ENCODE results near the gene AGPAT1.
"Not testable (repeated sequence)": the region's sequence is repeated elsewhere in the genome, so short reads cannot be mapped to it uniquely, and the experiment has no call there.

AGPAT1 gene

DNA sequence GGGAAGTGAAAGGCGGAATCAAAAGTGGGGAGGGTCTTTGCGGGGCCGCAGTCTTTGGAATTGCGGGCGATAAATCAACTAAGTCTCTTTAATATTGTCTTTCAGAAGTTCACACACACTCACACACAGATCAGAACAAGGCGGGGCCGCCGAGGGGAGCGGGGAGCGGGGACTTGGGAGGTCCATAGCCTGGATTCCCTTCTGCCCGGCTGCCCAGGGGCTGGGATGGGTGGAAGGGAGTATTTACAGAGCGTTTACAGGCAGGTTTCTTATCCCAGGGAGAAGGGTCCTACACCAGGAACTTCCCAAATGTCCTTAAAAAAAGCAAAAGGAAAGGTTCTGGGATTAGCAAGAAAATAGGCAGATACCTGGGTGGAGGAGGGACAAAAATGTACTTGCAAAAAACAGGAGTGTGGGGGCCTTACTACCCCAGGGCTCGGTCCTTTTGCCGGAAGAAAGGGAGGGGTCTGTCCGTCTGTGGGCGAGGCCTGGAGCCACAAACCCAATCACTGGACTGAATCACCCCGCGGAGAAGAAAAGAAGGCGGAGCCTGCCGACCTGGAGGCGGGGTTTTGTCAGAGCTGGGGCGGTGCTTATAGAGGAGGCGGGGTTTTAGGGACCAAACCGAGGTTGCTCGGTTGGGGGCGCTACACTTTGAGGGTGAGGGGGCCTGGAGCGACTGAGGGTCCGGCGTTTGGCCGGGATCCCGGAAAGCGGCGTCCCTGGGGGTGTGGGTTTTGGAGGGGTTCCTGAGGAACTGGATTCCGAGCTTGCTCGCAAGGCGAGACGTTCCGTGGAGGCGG lies 27.4 kb downstream of the AGPAT1 start:
- DNase-seq (ENCODE audit: low read depth): no peak

DNA sequence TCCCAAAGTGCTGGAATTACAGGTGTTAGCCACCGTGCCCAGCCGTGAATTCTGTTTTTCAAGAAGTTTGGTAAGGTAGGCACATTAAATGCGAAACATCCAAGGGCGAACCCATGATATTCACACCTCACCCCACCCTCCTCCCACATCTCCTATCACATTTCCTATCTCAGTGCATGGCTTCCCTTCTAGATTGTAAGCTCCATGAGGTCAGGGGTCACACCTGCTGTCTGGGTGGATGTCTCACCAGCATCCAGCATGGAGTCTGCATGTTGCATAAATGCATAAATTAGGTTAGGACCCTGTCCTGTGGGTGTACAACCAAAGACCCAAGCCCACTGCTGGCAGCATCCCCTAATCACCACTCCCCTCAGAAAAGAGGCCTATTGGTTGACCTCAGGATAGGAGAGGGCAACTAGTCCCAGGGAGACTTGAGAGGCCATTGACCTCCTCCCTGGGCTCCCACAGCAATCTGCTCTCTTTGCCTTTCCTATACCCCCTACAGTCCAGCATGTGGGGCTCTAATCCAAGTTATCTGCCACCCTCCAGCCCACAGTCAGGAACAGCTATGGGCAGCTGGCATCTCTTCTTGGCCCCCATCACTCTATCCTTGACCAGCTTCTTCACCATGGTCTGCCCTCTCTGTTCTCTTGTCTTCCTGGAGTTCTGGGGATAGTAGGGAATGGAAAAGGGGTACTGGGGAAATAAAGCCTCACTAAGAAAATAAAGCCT lies 28.3 kb downstream of the AGPAT1 start:
- DNase-seq (ENCODE audit: low read depth): no peak

DNA sequence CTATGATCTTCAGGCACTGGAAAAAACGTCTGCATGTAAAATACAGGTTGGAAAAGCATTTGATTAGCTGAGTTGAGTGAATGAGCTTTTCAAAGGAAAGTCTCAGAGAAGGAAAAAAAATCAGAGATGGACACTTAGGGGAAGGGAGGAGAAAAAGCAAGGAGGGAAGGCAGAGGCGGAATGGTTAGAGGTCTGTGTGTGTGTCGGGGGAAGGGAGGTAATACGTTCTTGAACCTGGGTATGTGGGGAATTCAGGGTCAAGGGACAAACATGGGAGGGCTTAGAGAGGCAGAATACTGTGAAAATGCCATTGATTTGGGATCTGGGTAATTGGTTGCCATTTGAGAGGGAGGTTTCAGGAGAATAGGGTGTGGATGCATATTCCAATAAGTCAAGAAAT lies 29.2 kb downstream of the AGPAT1 start:
- DNase-seq (ENCODE audit: low read depth): no peak

DNA sequence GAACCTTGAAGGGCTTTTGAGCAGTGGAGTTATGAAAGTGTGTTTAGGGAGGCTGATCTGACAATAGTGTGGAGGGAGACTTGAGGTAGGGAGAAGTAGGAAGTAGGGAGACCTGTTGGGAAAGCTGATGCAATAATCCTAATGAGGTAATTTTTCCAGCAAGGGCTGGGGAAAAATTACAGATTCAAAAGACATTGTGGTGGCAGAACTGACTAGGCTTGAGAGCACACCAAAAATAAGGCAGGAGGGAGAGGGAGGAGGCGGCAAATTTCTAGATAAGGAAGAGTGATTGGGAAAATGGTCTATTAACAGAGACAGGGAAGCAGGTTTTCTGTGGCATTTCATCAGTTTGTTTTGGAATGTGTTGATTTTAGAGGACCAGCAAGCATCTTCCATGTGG lies 29.6 kb downstream of the AGPAT1 start:
- no peak for DNase-seq (ENCODE audit: low read depth)

- DNase-seq (ENCODE audit: low read depth): not testable (repeated sequence)
Measured at GRCh38 chr6:32144238-32144637, 31.6 kb downstream of the AGPAT1 start.

GRCh38 chr6:32140420-32141046 lies 35.4 kb downstream of the AGPAT1 start:
- no peak for DNase-seq (ENCODE audit: low read depth)

DNA sequence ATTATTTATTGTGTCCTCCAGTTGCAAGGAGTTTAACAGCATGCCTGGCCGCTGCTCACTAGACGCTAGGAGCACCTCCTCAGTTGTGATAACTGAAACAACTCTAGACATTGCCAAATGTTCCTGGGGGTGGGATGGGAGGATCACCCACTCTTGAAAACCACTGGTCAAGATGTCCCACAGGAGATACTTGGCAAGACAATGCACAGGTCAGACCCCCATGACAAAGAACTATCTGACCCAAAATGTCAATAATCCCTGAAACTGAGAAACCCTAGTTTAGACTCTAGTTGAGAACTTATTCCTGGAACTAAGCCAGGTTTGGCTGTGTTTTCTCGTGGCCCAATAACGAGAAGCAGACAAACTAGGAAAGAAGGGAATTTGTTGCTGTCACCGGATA lies 36.3 kb downstream of the AGPAT1 start:
- DNase-seq (ENCODE audit: low read depth): no peak

- no peak for DNase-seq (ENCODE audit: low read depth)
Measured at GRCh38 chr6:32137454-32137853, 38.4 kb downstream of the AGPAT1 start.

GRCh38 chr6:32133786-32134185 lies 42.1 kb downstream of the AGPAT1 start:
- no peak for DNase-seq (ENCODE audit: low read depth)

GRCh38 chr6:32132110-32132509 lies 43.8 kb downstream of the AGPAT1 start:
- DNase-seq (ENCODE audit: low read depth): no peak

- no peak for DNase-seq (ENCODE audit: low read depth)
Measured at GRCh38 chr6:32131439-32131948, 44.4 kb downstream of the AGPAT1 start.

- DNase-seq (ENCODE audit: low read depth): no peak
Measured at GRCh38 chr6:32129297-32130088, 46.4 kb downstream of the AGPAT1 start.

DNA sequence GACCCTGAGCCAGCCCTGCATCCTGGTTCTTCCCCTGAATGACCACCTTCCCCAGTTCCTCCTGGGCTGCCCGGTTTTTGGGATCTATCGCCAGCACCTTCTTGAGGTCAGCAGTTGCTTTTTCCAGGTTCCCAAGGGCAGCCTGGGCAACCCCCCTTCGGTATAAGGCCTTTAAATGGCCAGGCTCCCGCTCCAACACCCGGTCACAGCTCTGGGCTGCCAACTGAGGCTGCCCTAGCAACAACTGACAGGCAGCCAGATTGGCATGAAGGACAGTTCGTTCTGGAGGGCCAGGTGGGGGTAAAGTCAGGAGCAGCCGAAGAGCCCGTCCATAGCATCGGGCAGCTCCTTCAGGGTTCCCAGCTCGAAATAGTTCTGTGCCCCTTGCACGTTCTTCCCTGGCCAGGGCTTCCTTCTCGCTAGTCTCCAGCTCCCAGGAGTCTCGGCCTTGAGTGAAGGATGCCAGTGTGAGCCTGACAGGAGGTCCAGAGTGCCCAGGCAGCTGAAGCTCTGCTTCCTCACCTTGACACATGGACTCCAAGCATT lies 47.1 kb downstream of the AGPAT1 start:
- no peak for DNase-seq (ENCODE audit: low read depth)

DNA sequence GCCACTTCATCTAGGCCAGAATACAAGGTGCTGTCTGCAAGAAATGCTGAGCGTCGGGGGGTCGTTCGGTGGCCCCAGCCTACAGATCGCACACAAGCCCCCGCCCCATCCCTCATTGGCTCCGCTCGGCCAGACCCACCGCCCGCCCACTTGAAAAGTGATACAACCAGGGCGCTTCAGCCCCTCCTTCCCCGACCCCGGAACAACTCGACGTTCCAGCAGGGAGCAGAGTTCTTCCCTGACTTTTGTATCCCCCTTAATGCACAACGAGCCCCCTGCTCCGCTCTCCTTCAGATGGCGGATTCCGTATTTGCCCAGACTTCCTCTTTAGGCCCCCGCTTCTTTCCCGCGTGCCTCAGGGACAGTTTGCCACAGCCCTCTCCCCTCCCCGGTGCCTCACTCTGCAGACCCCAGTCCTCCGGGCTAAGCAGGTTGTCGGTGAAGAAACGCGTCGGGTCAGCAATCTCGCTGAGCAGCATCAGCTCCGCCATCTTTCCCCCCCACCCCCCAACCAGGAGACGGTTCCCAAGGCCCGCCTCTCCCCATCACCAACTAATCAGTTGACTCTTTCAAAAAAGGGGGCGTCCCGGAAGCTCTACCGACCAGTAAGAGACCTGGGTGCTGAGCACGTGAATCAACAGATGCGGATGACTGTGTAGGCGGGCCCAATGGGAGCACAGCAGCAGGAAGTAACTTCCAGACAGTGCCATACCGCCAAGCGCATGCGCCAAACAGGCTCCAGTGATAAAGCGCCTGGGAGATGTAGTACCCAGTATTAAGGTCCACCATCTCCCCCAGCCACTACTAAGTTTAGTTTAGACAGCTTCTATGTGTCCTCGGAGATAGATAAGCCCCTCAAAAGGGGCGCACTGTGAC lies 47.9 kb downstream of the AGPAT1 start, which contains the start of gene ATF6B:
ATF6B (minus strand) TSS at position 530 of the 876 bp plus-strand sequence; CDS start at position 491, 39 bp downstream.
- peak; percentile 99 for DNase-seq (ENCODE audit: low read depth)

GRCh38 chr6:32127409-32127716 lies 48.5 kb downstream of the AGPAT1 start:
- DNase-seq (ENCODE audit: low read depth): no peak

- no peak for DNase-seq (ENCODE audit: low read depth)
Measured at GRCh38 chr6:32126880-32127279, 49.0 kb downstream of the AGPAT1 start.

GRCh38 chr6:32123681-32124080 lies 52.2 kb downstream of the AGPAT1 start:
- DNase-seq (ENCODE audit: low read depth): no peak

DNA sequence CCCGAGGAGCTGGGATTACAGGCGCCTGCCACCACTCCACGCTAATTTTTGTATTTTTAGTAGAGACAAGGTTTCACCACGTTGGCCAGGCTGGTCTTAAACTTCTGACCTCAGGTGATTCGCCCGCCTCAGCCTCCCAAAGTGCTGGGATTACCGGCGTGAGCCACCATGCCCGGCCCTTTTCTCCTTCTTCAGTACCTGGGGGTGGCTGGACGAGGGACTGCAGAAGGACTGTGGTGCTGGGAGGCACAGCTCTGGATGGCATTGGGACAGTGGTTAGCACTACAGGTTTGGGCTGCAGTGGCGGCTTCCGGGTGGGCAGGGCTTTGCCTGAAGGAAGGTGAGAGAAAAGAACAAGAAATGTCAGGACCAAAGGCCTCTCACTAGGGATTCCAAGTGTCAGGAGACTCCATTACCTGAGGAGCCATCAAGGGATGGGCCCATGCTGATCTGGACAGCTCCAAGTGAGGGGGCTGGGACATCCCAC lies 55.3 kb downstream of the AGPAT1 start:
- DNase-seq (ENCODE audit: low read depth): no peak

DNA sequence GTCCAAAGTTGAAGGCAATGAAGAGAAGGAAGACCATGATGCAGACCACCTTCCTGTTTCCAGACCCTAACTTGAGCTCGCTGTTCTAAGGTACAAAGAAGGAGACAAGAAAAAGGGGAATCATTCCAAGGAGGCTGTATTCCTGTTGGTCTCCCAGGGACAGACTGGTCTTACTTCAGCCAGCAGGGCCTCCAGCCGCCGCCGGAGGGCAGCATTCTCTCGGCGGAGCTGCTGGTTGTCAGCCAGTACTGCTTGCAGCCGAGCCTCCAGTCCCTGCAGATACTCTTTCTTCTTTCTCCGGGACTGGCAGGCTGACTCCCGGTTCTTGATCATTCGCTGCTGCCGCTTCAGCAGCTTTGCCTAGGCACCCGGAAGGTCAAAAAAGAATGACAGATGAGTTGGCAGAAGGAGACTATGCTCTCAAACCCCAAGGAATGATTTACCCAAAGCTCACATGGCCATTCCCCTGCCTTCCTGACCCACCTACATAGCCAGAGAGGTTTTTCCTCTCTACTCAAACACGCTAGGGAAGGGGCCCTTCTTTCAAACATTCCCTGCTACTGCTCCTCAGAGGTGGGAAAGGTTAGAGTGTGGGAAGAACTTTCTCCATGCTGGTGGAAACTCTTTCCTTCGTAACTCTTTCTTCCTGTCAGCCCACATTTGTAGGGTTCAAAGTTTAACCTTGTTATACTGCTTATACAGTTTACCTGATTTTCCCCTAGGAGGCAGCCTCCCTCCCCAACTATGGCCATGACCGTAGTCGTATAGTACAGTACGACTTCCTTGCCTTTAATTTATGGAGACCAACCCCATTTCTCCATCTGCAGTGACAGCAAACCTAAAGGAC lies 56.9 kb downstream of the AGPAT1 start:
- DNase-seq (ENCODE audit: low read depth): peak; percentile 44

Measured in non-pigmented ciliary epithelial cell (primary cell).